ENCODE data around the gene NEK7. TPM values are rescaled to one million over a fixed set of nuclear protein-coding genes. Genes with fewer than 3 reads are reported as not detected.

Gene NEK7
- total RNA-seq, 2 donors from 2014 or later = 24.2 to 26.8 TPM

GRCh38 chr1:198267921-198268320 lies 111.1 kb downstream of the NEK7 start:
- no peak overlapping the region for H3K9ac ChIP-seq (ENCODE audit: extremely low read depth, low read length, poor library complexity, severe bottlenecking)
- Mint-ChIP-seq H3K36me3 (ENCODE audit: low read depth) (no peaks in the 10 kb centered on the region), H3K4me1 (peaks cover 26% of the 10 kb centered on the region), H3K27me3 (ENCODE audit: insufficient read depth) (no peaks in the 10 kb centered on the region), H3K9me3 (no peaks in the 10 kb centered on the region), H3K4me3 (no peak overlapping the region), H3K27ac (no peak overlapping the region)
- TF ChIP-seq, protein P1, sequence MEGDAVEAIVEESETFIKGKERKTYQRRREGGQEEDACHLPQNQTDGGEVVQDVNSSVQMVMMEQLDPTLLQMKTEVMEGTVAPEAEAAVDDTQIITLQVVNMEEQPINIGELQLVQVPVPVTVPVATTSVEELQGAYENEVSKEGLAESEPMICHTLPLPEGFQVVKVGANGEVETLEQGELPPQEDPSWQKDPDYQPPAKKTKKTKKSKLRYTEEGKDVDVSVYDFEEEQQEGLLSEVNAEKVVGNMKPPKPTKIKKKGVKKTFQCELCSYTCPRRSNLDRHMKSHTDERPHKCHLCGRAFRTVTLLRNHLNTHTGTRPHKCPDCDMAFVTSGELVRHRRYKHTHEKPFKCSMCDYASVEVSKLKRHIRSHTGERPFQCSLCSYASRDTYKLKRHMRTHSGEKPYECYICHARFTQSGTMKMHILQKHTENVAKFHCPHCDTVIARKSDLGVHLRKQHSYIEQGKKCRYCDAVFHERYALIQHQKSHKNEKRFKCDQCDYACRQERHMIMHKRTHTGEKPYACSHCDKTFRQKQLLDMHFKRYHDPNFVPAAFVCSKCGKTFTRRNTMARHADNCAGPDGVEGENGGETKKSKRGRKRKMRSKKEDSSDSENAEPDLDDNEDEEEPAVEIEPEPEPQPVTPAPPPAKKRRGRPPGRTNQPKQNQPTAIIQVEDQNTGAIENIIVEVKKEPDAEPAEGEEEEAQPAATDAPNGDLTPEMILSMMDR (conservative IDR thresholded peaks at IDR 0.05) = no peak
- no peak overlapping the region for H3K4me3 ChIP-seq (ENCODE audit: low read length)
- WGBS, 2 experiments (ENCODE audit: insufficient coverage in 1 of 2, insufficient read length in 1 of 2) = 93% methylated on average over 4 of the region's 4 CpGs
- H3K4me1 ChIP-seq (ENCODE audit: control insufficient read depth, insufficient read depth, low read length) = peaks cover 18% of the 10 kb centered on the region
- H3K27ac ChIP-seq (ENCODE audit: low read depth, low read length) = no peak overlapping the region
- H3K36me3 ChIP-seq (ENCODE audit: control insufficient read depth, insufficient read depth, low read length) = no peaks in the 10 kb centered on the region
- no peak for DNase-seq
- no peaks in the 10 kb centered on the region for H3K27me3 ChIP-seq (ENCODE audit: control insufficient read depth, insufficient read depth, low read length, poor library complexity, severe bottlenecking)
- no peaks in the 10 kb centered on the region for H3K9me3 ChIP-seq (ENCODE audit: control insufficient read depth, low read length)

GRCh38 chr1:198268784-198269645 lies 112.2 kb downstream of the NEK7 start:
- no peaks in the 10 kb centered on the region for H3K36me3 Mint-ChIP-seq (ENCODE audit: low read depth)
- H3K4me3 Mint-ChIP-seq = no peak overlapping the region
- Histone ChIP-seq H3K36me3 (ENCODE audit: control insufficient read depth, insufficient read depth, low read length) (no peaks in the 10 kb centered on the region), H3K4me3 (ENCODE audit: low read length) (no peak overlapping the region), H3K9me3 (ENCODE audit: control insufficient read depth, low read length) (no peaks in the 10 kb centered on the region), H3K27ac (ENCODE audit: low read depth, low read length) (no peak overlapping the region), H3K4me1 (ENCODE audit: control insufficient read depth, insufficient read depth, low read length) (peaks cover 17% of the 10 kb centered on the region), H3K9ac (ENCODE audit: extremely low read depth, low read length, poor library complexity, severe bottlenecking) (no peak overlapping the region), H3K27me3 (ENCODE audit: control insufficient read depth, insufficient read depth, low read length, poor library complexity, severe bottlenecking) (no peaks in the 10 kb centered on the region)
- H3K27ac Mint-ChIP-seq = no peak overlapping the region
- WGBS, 2 experiments (ENCODE audit: insufficient coverage in 1 of 2, insufficient read length in 1 of 2) = 100% methylated on average over 3 of the region's 3 CpGs; no CpG with 5 or more reads in 1 of the 2 experiments
- peaks cover 2% of the 10 kb centered on the region for H3K9me3 Mint-ChIP-seq
- TF ChIP-seq, protein P1 (conservative IDR thresholded peaks at IDR 0.05) = no peak
- DNase-seq = no peak
- no peaks in the 10 kb centered on the region for H3K27me3 Mint-ChIP-seq (ENCODE audit: insufficient read depth)
- peaks cover 35% of the 10 kb centered on the region for H3K4me1 Mint-ChIP-seq

DNA sequence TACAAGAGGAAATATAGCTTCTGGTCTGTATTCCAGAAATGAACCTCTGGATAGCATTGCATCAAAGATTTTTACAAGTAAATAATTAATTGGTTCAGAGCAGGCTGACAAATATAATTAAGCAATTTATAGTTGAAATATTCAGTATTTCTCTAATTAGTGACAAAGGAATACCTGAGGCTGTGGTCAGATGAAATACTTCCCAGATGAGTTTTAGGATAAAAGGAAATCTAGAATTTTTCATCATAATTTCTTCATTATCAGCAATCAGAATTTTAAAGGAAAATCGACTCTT lies 112.8 kb downstream of the NEK7 start:
- TF ChIP-seq, protein P1 (conservative IDR thresholded peaks at IDR 0.05) = no peak
- H3K36me3 ChIP-seq (ENCODE audit: control insufficient read depth, insufficient read depth, low read length) = no peaks in the 10 kb centered on the region
- H3K27ac ChIP-seq (ENCODE audit: low read depth, low read length) = no peak overlapping the region
- DNase-seq = no peak
- Mint-ChIP-seq H3K4me1 (peaks cover 31% of the 10 kb centered on the region), H3K4me3 (no peak overlapping the region), H3K9me3 (peaks cover 2% of the 10 kb centered on the region), H3K36me3 (ENCODE audit: low read depth) (no peaks in the 10 kb centered on the region), H3K27me3 (ENCODE audit: insufficient read depth) (no peaks in the 10 kb centered on the region), H3K27ac (no peak overlapping the region)
- H3K27me3 ChIP-seq (ENCODE audit: control insufficient read depth, insufficient read depth, low read length, poor library complexity, severe bottlenecking) = no peaks in the 10 kb centered on the region
- H3K9me3 ChIP-seq (ENCODE audit: control insufficient read depth, low read length) = no peaks in the 10 kb centered on the region
- peaks cover 14% of the 10 kb centered on the region for H3K4me1 ChIP-seq (ENCODE audit: control insufficient read depth, insufficient read depth, low read length)
- WGBS, 2 experiments (ENCODE audit: insufficient coverage in 1 of 2, insufficient read length in 1 of 2) = 100% methylated on average over 1 of the region's 1 CpG; no CpG with 5 or more reads in 1 of the 2 experiments
- no peak overlapping the region for H3K9ac ChIP-seq (ENCODE audit: extremely low read depth, low read length, poor library complexity, severe bottlenecking)
- no peak overlapping the region for H3K4me3 ChIP-seq (ENCODE audit: low read length)

Data from endodermal cell (in vitro differentiated cells).